GM21576 (cell line): ENCODE data around the gene COL4A2.
"Not testable (repeated sequence)": the region's sequence is repeated elsewhere in the genome, so short reads cannot be mapped to it uniquely, and the experiment has no call there.

Source experiments
- ATAC-seq: cut with Tn5 transposase; IDR thresholded peaks from one replicate; pipeline ENCODE4 v1.9.1; 2021; ENCODE audit warnings: mild to moderate bottlenecking, moderate library complexity; ENCODE audit not compliant: unreplicated experiment

Gene COL4A2

DNA sequence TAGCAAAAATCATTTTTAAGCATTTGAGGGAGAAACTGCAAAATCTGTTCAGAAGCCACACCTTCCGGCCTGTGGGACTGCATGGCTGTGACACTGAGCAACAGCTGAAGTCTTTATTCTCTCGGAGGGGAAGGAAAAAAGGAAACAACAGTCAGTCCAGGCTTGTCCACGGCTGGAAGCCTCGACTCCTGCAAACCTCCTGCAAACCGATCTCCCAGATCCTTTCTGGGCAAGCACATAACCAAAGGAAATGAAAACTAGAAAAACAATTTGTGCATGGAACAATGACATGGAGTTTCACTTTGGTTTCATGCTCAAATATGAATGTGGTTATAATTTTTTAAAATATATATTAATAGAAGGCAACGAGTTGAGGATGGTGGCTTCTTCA, 1.1 kb upstream of the COL4A2 start:
- ATAC-seq: no peak

GRCh38 chr13:110306340-110306959, 634 bp upstream of the COL4A2 start:
- no peak for ATAC-seq

DNA sequence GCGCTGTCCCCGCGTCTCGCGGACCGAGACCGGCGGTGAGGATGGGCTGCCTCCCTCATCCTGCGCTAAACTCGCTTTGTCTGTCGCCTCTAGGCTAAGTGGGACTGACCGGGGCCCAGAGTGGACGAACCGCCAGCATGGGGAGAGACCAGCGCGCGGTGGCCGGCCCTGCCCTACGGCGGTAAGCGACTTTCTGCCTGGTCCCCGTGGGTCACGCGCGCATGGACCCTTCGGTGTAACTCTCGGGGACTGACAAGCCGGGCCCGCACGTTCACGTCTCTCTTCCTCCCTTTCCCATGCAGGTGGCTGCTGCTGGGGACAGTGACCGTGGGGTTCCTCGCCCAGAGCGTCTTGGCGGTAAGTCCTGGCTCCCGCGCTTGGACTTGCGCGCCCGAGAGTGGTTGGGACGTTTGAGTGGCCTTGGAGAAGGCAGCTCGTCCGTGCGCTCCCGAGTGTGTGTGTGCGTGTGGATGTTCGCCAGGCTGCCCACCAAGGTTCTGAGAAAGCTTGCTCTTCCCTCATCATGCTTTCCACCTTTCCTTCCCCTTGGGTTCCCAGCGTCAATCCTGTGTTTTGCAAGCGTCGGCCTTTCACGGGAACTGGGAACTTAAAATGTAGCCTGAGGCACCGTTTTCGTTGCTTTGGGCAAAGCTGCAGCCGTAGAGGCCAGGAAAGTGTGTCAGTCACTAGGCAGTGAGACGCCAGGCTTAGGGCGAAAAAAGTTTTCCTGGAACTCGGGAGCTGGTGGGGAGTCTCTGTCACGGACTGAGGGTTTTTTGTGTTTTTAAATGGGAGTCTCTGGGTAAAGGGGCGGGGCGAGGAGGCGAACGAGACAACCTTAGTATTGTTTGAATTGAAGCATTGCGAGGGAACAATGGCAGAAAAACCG, 927 bp downstream of the COL4A2 start:
- no peak for ATAC-seq

GRCh38 chr13:110308656-110309359, 1.7 kb downstream of the COL4A2 start:
- ATAC-seq: no peak

- no peak for ATAC-seq
These were observed 2.8 kb downstream of the COL4A2 start for GRCh38 chr13:110309661-110310524.

DNA sequence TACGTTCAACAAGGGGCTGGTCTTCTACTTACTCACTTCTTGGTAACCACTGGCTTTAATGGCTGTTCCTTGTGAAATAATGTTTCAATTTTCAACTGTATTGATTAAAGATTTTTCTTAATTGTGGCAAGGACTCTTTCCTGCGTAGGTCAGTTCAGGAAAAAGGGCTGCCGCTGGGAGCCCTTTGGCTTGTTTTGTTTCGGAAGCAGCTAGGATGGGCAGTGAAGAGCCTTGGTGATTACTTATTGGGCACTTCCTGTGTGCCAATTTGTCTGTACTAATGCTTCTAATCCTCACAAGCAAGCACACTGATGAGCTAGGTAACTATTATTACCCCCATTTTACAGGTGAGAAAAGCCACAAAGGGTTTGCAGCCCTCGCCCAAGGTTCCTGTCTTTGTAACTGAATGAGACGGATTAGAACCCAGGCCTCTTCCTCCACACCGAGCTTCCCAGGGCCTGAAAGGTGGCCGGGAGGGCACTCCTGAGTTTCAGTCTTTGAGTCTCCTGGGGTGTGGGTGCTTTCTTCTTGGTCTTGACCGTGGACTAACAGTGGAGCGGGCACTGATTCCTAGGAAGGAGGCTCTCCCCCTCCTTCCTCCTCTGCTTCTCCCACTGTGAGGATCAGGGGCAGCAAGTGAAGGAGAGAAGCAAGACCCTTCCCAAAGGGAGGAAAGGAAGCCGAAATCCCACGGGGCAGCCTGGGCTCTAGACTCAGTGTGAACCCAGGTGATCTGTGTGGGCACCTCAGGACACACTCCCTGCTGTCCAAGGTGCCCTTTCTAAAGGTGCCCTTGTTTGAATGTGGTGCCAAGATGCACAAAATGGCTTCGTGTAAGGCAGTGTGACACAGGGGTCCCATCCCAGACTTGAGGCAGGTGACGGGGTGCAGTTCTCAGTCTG, 3.7 kb downstream of the COL4A2 start:
- ATAC-seq: no peak

DNA sequence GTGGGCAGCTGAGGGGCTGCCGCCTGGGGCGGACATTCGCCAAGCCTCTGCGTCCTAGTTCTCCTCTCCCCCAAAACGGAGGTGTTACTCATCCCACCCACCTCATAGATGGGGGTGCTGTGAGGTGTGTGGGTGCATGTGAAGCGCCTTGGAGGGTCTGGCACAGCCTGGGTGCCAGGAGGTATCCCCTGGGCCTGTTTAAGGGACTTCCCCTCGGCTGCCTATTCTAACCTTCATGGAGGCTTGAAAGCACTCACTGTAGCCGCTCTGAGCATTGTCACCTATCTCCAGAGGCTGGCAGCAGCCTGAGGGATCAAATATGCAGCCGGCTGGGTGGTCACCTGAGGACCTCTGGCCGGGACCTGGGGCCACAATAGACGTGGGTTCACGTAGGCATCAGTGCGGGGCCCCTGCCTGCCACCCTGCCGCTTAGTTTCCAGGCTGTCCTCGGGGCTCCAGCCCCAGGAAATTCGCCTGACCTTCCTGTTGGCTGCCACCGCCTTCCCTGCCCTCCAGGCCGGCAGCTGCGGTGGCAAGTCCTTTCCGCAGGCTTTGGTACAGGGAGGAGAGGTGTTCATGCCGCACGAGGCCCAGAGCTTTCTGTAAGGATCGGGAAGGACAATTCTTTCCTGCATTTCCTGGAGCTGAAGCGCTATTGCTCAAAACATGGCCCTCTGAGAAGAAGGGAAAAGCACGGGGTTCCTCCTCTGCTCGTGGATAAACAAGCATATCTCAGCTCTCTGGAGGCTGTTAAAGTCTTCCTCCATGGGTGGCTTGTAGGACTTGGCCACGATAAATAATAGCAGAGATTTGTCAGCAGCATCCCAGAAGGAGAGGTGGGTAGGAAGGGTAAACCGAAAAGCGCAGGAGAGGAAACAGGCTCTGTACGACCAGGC, 4.6 kb downstream of the COL4A2 start:
- ATAC-seq: no peak

- ATAC-seq: no peak
These were observed 5.4 kb downstream of the COL4A2 start for GRCh38 chr13:110312339-110313031.

DNA sequence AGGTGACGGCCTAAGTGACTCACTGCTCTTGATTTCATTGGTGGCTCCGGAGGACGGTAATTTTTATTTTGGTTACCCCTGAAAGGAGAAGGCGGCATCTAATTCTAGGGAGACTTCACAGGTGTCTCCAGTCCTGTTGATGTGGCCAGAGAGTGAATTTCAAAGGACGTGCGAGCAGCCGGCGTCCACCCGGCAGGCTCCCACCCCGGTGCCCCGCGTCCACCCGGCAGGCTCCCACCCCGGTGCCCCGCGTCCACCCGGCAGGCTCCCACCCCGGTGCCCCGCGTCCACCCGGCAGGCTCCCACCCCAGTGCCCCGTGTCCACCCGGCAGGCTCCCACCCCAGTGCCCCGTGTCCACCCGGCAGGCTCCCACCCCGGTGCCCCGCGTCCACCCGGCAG, 6.2 kb downstream of the COL4A2 start:
- not testable (repeated sequence) for ATAC-seq

DNA sequence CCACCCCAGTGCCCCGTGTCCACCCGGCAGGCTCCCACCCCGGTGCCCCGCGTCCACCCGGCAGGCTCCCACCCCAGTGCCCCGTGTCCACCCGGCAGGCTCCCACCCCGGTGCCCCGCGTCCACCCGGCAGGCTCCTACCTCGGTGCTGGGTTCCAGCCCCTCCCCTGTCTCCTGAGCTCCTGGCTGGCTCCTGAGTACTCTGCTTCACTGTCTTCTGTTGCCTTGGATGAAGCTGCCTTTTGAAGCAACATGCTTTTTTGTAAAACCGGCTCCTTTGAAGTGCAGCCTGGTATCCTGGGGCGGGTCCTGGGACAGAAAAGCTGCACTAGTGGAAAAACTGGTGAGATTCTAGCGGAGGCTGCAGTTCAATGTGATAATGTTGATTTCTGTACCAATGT, 6.6 kb downstream of the COL4A2 start:
- ATAC-seq: not testable (repeated sequence)

GRCh38 chr13:110314516-110315245, 7.6 kb downstream of the COL4A2 start:
- ATAC-seq: no peak

GRCh38 chr13:110316196-110316595, 9.1 kb downstream of the COL4A2 start:
- no peak for ATAC-seq

DNA sequence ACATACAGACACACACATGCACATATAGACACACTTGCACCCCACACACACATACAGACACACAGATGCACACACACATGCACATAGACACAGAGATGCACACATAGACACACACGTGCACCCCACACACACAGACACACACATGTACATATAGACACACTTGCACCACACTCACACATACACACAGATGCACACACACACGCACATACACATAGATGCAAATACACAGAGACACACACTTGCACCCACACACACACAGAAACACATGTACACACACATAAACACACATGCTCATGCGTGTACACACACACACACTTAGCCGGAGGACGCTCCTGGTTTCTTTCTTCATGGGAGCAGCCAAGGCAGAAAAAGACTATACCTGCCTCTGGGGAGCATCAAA, 10.0 kb downstream of the COL4A2 start:
- ATAC-seq: no peak

- ATAC-seq: no peak
These were observed 10.6 kb downstream of the COL4A2 start for GRCh38 chr13:110317496-110318195.

- no peak for ATAC-seq
These were observed 11.8 kb downstream of the COL4A2 start for GRCh38 chr13:110318920-110319319.

DNA sequence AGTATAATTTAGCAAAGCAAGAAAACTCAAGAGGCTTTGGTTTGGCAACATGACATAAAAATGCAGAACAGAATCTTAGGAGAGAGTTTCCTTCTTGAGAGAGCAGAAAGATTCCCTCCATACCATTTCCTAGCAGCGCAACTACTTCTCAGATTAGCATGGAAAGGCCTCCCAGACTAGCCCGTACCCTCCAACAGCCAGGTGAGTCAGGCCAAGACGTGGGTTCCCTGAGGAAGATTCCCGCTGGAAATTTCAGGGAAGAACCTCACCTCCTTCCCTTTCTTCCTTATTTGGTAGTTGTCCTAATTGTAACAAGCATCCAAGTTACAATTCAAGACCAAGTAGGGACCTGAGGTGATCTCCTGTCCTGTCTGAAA, 12.3 kb downstream of the COL4A2 start:
- no peak for ATAC-seq
